GM21381 (cell line): ENCODE measurements around the gene EDA.

Experiments
- ATAC-seq: cut with Tn5 transposase; IDR thresholded peaks from one replicate; pipeline ENCODE4 v1.9.1; 2021; ENCODE audit warnings: mild to moderate bottlenecking, moderate library complexity; ENCODE audit not compliant: unreplicated experiment

EDA gene

GRCh38 chrX:69615779-69616456 lies at the start of gene EDA:
Gene EDA (plus strand): TSS chrX:69616113.
- ATAC-seq: no peak

- ATAC-seq: no peak
These were observed 47.1 kb upstream of the EDA start for GRCh38 chrX:69568828-69569227.

- no peak for ATAC-seq
These were observed 18.5 kb upstream of the EDA start for GRCh38 chrX:69597399-69597798.

GRCh38 chrX:69600182-69600581 lies 15.7 kb upstream of the EDA start:
- ATAC-seq: no peak

- ATAC-seq: no peak
These were observed 12.2 kb upstream of the EDA start for GRCh38 chrX:69603566-69604194.

- ATAC-seq: no peak
These were observed 10.4 kb upstream of the EDA start for GRCh38 chrX:69605521-69605920.

- no peak for ATAC-seq
These were observed 8.3 kb upstream of the EDA start for GRCh38 chrX:69607616-69608015.

GRCh38 chrX:69613946-69614345 lies 2.0 kb upstream of the EDA start:
- no peak for ATAC-seq

- no peak for ATAC-seq
These were observed 1.0 kb upstream of the EDA start for GRCh38 chrX:69614886-69615285.

GRCh38 chrX:69615342-69615741 lies 571 bp upstream of the EDA start:
- no peak for ATAC-seq

- ATAC-seq: no peak
These were observed 717 bp downstream of the EDA start for GRCh38 chrX:69616457-69617203.

GRCh38 chrX:69618803-69619202 lies 2.9 kb downstream of the EDA start:
- no peak for ATAC-seq

GRCh38 chrX:69626129-69626528 lies 10.2 kb downstream of the EDA start:
- no peak for ATAC-seq

- ATAC-seq: no peak
These were observed 11.8 kb downstream of the EDA start for GRCh38 chrX:69627744-69628143.

GRCh38 chrX:69630147-69630546 lies 14.2 kb downstream of the EDA start:
- ATAC-seq: no peak

GRCh38 chrX:69664693-69665092 lies 48.8 kb downstream of the EDA start:
- no peak for ATAC-seq

GRCh38 chrX:69670001-69670555 lies 54.2 kb downstream of the EDA start:
- ATAC-seq: no peak

GRCh38 chrX:69674891-69675290 lies 59.0 kb downstream of the EDA start:
- ATAC-seq: no peak

- ATAC-seq: no peak
These were observed 89.9 kb downstream of the EDA start for GRCh38 chrX:69705818-69706217.

GRCh38 chrX:69718102-69718501 lies 102.2 kb downstream of the EDA start:
- no peak for ATAC-seq

- ATAC-seq: no peak
These were observed 108.4 kb downstream of the EDA start for GRCh38 chrX:69724307-69724706.

- no peak for ATAC-seq
These were observed 124.4 kb downstream of the EDA start for GRCh38 chrX:69740317-69740716.
